Measurements from ENCODE around the gene CYLD.

Gene CYLD

DNA sequence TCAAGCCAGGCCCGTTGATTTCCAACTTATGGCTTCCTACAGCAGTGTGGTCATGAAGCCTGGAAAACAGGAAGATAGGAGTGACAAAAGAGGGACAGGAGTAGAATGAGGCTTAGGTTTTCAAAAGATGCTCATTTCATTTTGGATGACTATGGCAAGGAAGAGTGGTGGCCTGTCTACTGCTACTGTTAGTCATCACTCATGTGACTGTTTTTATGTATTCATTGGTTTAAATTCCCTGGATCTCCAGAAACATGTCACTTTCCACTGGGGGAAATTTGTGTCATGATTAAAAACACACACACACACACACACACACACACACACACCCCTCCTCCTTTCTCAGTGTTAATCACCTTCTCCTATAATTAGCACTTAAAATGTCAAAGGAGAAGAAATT lies 1.1 kb upstream of the CYLD start:
- DNase-seq (ENCODE audit: low read depth), result no peak

DNA sequence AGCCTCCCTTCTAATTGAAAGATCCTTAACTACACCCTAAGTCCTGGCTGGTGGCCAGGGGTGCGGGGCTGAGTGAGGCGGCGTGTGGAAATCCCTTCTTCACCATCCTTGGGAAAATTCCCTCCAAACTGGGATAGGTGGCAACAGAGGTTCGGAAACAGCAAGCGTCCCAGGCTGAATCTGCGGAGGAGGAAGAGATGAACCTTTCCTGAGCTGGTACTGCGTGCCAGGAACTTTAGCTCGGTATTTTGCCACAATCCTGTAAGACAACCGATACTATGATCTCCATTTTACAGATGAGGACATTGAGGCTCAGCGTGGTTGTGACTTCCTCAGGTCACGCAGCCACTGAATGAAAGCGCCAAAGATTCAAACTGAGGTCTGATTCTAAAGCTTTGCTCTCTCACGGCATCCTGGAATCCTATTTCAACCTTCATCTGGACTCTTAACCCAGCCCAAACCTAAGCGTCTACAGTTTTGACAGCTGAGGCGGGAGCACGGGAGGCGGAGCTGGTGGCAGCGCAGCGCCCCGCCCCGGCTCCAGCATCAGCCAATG lies 583 bp upstream of the CYLD start:
- no peak for DNase-seq (ENCODE audit: low read depth)

DNA sequence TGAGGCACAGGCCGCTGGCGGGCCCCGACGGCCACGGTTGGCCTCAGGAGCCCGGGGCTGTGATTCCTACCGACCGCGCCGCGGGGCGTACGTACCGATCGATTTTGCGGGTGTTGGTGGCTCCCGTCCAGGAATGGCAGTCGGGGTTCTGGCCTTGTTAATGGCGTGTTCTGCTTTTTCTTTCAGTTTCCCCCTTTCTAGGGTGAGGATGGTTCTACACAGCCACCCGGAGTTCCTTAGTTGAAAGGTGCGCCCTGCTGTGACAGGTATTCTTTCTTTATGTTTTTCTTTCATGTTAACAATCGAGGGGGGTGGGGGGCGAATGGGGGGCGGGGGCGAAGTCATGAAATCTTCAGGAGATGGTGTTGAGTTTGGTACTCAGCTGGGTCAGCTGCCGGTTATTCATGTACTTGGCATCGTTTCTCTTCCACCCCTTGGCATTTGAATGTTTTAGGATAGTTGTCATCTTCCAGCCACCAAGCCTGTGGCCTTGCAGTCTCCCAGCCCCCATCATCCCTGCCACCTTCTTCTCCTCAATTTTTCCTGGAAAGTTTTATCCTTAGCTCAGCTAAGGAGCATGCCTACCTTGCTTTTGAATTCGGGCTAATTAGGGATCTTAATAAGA lies 802 bp downstream of the CYLD start:
- no peak for DNase-seq (ENCODE audit: low read depth)

DNA sequence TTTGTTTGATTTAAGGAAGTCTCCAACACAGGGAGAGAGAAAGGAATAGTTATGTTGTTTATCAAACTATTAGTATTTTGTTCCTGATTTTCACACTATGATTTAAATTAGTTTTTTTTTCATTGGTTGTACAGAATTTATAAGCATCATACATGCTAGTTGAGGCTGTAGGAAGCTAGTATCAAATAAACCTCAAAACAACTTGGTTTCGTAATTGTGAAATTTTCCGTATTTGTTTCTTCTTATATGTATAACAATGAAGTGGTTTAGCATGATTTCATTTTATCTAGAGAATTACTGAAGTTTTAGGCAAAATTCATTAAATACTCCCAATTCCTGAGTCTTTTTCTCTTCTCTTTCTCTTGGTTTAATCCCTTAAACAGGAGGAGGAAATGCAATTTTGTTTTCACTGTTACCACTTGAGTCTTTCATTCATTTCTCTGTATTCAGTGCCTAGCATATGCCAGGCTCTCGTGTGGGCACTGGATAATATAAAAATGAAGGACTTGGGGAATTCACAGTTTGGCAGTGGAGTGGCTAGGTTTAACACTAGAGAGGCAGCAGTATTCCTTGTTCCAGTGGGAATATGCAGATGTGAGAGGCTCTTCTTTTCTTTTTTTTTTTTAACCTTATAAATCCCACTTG lies 1.8 kb downstream of the CYLD start:
- DNase-seq (ENCODE audit: low read depth), result no peak

DNA sequence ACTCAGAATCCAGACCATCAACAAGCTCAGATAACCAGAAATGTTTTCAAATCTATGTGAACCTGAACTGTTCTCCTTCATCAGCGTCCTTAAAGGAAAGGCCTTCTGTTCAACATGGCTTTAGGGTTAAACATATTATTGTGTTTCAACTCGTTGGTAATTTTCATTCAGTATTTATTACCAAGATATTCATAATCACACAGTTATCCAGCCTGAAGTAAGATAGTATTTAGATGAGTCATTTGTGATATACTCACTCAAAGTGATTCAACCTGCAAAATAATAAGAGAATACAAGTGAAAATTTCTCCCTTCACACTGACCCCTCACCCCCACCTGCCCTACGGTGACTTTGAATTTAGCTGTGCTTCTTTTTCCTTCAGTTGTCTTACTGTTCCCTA lies 3.0 kb downstream of the CYLD start:
- DNase-seq (ENCODE audit: low read depth), result peak; percentile 35

DNA sequence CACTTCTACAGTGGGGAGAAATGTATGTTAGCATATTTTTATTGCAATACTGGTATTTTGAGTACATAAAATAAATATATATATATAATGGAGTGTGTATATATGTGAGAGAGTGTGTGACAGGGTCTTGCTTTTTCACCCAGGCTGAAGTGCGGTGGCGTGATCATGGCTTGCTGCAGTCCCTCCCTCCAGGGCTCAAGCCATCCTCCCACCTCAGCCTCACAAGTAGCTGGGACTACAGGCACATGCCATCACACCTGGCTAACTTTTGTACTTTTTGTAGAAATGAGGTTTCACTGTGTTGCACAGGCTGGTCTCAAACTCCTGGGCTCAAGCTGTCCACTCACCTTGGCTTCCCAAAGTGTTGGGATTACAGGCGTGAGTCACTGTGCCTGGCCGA lies 4.1 kb downstream of the CYLD start:
- DNase-seq (ENCODE audit: low read depth), result no peak

DNA sequence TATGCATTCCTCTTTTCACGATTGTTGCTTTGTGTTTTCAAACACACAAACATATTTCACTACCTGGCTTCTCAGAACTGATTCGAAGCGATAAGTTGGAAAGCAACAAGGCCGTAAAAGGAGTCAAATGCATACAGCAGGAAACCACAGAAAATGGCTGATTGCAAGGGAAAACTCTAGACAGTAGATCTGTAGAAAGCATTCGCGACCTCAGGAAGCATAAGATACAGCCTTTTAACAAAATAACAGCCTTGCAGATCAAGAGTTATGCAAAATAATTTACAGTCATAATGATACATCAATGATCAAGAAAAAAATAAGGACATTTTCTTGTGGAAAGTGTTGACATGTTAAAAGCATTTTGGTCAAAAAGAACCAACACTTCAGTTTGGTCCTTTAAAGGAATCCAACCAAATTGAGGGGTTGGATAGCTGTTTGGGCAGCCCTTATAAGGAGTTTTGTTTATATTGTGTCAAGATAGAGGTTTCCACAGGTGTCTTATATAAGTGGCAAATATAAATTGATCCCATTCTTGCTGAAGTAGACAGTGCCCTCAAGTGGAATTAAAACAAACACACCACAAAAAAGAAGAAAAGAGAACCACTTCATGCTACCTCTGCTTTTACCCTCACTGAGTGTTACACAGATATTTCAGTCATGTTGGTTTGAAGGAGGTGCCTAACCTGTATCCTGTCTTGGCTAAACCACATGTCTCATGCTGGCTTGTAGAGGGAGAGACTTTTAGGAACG lies 5.5 kb downstream of the CYLD start:
- no peak for DNase-seq (ENCODE audit: low read depth)

DNA sequence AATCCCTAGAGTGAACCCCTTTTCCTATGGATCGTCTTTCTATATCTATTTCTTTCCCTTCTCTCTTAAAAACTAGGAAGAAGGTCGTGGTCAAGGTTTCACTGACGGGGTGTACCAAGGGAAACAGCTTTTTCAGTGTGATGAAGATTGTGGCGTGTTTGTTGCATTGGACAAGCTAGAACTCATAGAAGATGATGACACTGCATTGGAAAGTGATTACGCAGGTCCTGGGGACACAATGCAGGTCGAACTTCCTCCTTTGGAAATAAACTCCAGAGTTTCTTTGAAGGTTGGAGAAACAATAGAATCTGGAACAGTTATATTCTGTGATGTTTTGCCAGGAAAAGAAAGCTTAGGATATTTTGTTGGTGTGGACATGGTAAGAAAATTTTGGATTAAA lies 9.6 kb downstream of the CYLD start:
- DNase-seq (ENCODE audit: low read depth), result no peak

DNA sequence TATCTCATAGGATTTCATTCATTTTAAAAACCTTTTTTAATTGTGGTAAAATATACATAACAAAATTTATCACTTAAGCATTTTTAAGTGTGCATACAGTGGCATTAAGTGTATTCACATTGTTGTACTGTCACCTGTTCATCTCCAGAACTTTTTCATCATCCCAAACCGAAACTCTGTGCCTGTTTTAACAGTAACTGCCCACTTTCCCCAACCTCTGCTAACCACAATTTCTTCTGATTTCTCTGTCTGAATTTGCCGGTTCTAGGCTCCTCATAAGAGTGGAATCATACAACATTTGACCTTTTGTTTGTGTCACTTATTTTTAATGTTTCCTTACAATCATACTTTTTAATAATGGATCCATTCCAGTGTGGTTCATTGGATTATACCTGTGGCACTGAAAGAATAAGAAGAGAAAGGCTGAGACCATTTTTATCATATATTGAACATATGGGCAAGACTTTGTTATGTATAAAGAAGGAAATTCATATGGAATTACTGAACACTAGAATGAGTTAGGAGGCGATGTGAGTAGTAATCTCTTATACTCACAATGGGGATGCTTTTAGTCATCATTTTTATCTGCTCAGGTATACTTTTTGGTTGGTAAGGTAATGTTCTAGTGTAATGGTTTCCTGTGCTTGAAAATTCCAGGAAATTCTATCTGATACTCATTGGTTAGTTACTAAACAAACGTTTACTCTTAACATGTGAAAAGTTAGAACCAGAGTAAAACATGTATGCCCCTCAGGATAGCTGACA lies 10.8 kb downstream of the CYLD start:
- no peak for DNase-seq (ENCODE audit: low read depth)

DNA sequence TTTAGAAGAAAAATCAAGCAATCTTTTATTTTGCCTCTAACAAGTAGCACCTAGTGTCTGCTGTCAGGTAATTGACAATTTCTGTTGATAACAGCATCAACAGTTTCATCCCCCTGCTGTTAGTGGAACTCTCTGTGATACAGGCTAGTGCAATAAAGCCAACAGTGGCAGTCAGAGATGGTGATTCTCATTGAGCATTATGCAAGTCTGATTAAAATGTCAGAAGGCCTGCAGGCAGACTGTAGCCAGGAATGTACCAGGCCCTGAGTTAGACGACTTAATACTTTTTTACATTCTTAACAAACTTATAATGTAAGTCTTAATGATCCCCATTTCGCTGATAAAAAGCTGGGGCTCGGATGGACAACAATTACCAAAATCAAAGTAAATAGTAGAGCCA lies 14.6 kb downstream of the CYLD start:
- no peak for DNase-seq (ENCODE audit: low read depth)

DNA sequence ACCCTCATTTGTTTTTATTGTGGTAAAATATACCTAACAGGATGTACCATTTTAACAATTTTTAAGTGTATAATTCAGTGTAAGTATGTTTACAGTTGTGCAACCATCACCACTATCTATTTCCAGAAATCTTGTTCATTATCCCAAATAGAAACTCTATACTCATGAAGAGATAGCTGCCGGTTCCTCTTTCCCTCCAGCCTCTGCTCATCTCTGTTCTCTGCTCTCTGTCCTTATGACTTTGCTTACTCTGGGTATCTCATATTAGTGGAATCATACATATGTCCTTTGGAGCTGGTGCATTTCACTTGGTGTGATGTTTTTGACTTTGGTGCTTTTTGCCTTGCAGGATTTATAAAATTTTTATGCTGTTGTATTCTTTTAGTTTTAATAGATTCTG lies 19.4 kb downstream of the CYLD start:
- no peak for DNase-seq (ENCODE audit: low read depth)

DNA sequence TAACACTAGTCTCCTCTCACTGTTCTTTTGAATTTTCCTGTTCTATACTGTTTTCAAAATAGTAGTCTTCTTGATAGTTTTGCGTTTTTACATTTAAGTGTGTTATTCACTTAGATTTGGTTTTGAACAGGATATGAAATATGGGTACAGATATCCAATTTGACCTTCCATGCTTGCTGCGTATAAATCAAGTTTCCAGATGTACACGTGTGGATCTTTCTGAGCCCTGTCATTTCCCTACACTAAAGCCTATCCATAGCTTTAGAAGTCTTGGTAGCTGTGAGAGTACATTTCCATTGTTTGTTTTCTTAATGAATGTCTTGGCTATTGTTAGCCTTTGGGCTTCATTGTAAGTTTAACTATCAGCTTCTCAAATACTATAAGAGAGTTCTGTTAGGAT lies 20.4 kb downstream of the CYLD start:
- no peak for DNase-seq (ENCODE audit: low read depth)

DNA sequence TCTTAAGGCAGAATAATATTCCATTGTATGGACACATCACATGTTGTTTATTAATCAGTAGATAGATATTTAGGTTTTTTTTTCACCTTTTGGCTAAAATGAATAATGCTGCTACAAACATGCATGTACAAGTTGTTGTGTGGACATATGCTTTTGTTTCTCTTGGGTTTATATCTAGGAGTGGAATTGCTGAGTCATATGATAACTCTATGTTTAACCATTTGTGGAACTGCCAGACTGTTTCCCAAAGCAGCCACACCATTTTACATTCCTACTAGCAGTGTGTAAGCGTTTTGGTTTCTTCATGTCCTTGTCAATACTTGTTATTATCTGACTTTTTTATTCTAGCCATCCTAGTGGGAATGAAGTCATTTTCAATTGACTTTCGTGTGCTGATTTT lies 21.3 kb downstream of the CYLD start:
- DNase-seq (ENCODE audit: low read depth), result peak; percentile 27

DNA sequence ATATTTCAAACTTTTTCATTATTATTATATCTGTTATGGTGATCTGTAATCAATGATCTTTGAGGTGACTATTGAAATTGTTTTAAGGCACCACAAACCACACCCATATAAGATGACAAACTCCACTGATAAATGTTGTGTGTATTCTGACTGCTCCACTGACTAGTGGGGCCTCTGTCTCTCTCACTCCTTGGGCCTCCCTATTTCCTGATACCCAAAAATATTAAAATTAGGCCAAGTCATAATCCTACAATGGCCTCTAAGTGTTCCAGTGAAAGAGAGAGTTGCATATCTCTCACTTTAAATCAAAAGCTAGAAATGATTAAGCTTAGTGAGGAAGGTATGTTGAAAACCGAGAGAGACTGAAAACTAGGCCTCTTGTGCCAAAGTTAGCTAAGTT lies 23.4 kb downstream of the CYLD start:
- no peak for DNase-seq (ENCODE audit: low read depth)

DNA sequence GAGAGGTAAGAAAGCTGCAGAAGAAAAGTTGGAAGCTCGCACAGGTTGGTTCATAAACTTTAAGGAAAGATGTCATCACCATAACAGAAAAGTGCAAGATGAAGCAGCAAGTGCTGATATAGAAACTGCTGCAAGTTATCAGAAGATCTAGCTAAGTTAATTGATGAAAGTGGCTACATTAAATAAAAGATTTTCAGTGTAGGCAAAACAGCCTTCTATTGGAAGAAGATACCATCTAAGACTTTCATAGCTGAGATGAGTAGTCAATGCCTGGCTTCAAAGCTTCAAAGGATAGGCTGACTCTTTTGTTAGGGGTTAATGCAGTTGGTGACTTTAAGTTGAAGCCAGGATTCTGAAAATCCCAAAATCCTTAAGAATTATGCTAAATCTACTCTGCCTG lies 24.0 kb downstream of the CYLD start:
- no peak for DNase-seq (ENCODE audit: low read depth)

DNA sequence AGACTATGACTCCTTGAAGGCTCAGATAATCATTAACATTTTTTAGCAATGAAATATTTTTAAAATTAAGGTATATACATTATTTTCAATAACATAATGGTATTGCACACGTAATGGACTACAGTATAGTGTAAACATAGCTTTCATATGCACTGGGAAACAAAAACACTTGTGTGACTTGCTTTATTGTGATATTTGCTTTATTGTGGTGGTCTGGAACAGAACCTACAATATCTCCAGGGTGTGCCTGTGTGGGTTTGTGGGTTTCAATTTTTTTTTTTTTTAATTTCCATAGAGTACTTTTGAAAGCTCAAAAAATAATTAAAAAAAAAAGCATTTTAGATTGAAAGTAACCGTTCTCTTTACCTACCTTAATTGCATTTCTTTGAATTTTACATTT lies 25.3 kb downstream of the CYLD start:
- DNase-seq (ENCODE audit: low read depth), result no peak

DNA sequence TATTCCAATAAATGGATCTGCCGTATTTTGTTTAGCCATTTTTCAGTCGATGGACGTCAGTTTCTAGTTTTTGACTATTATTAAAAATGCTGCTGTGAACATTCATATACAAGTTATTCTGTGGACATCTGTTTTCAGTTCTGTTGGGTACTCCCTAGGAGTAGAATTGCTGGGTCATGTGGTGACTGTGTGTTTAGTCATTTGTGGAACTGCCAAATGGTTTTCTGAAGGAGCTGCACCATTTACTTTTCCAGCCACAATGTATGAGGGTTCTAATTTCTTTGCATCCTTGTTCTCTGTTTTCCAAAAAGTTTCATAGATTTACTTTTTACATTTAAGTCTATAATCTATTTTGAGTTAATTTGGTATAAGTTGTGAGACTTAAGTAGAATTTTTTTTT lies 29.5 kb downstream of the CYLD start:
- peak; percentile 7 for DNase-seq (ENCODE audit: low read depth)

DNA sequence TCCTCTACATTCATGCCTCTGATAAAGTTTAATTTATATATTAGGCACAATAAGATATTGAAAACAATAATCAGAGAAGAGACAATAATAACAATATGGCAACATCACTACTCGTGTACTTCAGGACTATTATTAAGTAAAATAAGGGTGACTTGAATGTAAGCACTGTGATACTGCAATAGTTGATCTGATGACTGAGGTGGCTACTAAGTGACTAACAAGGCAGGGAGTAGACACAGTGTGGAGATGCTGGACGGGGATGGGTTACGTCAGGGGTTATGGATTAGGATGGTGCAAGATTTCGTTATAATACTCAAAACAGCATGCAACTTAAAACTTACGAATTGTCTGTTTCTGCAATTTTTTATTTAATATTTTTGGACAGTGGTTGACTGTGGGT lies 32.5 kb downstream of the CYLD start:
- DNase-seq (ENCODE audit: low read depth), result no peak

DNA sequence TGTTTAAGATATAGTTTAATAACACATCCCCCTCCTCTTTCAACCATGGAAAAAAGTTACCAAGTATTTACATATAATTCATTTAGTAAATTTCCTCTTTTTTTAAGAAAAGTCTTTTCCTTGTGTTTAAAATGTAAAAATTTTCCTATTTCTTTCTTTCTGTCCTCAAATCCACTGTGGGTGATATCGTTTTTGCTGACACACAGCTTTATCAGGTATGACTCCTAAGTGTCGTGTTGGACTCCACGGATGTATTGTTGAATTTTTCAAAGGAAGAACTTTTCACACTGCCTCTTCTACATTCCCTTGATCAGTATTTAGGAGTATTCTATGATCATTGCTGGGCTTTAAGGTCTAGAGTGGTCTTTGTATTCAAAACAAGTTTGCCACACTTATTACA lies 33.1 kb downstream of the CYLD start:
- no peak for DNase-seq (ENCODE audit: low read depth)

DNA sequence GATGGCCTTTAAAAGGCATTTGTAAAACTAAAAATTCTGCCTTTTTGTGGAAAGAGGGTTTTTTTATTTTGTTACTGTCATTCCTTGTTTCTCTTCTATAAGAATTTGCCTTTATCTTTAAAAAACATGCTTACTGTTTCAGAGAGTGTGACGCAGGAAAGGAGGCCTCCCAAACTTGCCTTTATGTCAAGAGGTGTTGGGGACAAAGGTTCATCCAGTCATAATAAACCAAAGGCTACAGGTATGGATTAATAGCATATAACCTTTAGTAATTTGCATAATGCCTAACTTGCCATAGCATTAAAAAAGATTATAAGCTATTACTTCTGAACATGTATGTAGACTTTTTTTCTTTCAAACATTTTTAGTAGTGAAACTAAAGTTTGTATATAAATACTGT lies 34.2 kb downstream of the CYLD start:
- no peak for DNase-seq (ENCODE audit: low read depth)

DNA sequence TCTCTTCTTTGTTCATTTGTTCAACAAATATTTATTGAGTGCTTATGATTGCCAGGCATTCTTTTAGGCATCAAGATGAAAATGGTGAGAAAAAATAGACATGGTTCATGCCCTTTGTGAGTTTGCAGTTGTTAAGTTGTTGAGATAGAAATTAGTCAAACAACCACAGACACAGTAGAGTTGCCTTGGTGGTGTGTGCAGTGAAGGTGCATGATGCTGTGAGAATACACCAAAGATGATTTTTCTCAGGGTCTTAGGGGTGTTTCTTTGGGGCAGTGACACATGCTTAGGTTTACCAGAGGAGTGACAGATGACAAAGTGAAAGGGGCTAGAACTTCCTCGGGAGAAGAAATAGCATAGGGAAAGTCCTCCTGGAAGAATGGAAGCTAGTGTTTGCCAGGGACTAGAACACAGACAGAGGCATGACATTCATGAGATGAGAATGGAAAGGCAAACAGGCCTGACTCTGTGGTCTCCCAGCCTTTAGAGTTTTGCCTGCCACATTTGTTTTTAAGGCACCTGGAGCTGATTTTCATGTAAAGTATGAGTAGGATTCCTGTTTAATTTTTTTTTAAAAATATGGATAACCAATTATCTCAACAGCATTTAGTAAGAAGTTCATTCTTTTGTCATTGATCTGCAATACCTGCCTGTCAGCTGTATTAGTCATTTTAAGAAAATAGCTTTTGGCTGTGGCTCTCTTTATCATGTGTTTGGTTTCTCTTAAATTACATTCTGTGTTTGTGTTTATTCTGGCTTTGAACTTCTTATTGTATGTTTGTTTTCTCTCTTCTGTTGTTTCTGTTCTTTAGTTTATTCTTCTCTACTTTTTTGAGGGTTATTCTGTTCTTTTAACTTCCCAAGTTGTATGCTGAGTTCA lies 36.6 kb downstream of the CYLD start:
- no peak for DNase-seq (ENCODE audit: low read depth)

DNA sequence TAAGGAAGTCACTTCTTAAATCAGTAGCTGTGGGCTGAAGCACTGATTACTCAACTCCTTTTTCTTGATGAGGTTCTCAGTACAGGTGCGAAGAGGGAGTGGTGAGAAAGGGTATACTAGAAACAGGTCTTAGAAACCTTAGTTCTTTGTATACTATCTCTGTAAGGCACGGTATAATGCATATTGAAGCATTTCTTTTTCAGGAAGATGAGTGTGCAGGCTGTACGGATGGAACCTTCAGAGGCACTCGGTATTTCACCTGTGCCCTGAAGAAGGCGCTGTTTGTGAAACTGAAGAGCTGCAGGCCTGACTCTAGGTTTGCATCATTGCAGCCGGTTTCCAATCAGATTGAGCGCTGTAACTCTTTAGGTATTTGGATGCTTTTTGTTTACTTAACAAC lies 39.2 kb downstream of the CYLD start:
- DNase-seq (ENCODE audit: low read depth), result peak; percentile 24

Data from amniotic epithelial cell (primary cell).